HCT116 (cell line): ENCODE measurements around the gene TFB1M. TPM values are rescaled to one million over a fixed set of nuclear protein-coding genes. Genes with fewer than 3 reads are reported as not detected.

ENCODE experiments used
- ATAC-seq: fragments of 200-7000 bp; cut with Tn5 transposase; 2 replicates; pipeline ENCODE4 v1.9.1; 2020; ENCODE audit warnings: mild to moderate bottlenecking, moderate library complexity
- BruUV-seq: library from RNA; stranded (reverse); fragments of 400-500 nt; replicated peaks from 2 replicates; lab custom pipeline; 2021; lab: Mats Ljungman, UMichigan
- CTCF ChIA-PET: fragments of 300-600 bp; sonication (Branson Sonifier 250); formaldehyde crosslinking; loops from one replicate; lab custom pipeline; 2021; ENCODE audit warnings: antibody characterized with exemption; lab: Charles Lee
- POLR2A ChIA-PET: fragments of 300-600, 350-600 bp; sonication (Branson Sonifier 250); formaldehyde crosslinking; loops from one replicate; lab custom pipeline; 2021; ENCODE audit warnings: antibody characterized with exemption; lab: Charles Lee
- RAD21 ChIA-PET, 2 experiments: fragments of 300-600 bp; sonication (Branson Sonifier 250); formaldehyde crosslinking; loops; one replicate each; lab custom pipeline; 2023; ENCODE audit warnings: low total read pairs in 2 of 2; ENCODE audit not compliant: uncharacterized antibody in 2 of 2, unreplicated experiment in 2 of 2, low non-redundant PET in 1 of 2; lab: Charles Lee
- DNase-seq: peaks from one replicate; pipeline ENCODE4 v3.0.0-alpha.2; 2010; ENCODE audit warnings: low read depth, low spot score
- H2AFZ ChIP-seq: fragments of 200-600 bp; shearing (Covaris generic), sonication (generic); 2 replicates; pipeline ENCODE4 v1.6.1; 2017; ENCODE audit warnings: low read depth, mixed run types, mixed read lengths, antibody characterized with exemption, low read length; ENCODE audit not compliant: poor library complexity, severe bottlenecking
- H3K27ac ChIP-seq: 2 replicates; pipeline ENCODE4 v1.5.1; 2012; ENCODE audit warnings: low read depth, low read length
- H3K27me3 ChIP-seq: fragments of 200-600 bp; sonication (generic); 2 replicates; pipeline ENCODE4 v1.6.1; 2016; ENCODE audit warnings: mixed run types, low read length, mixed read lengths; ENCODE audit not compliant: insufficient read depth
- H3K36me3 ChIP-seq, 2 experiments: fragments of 200-500 bp in 1 of 2; fragments of 200-600 bp in 1 of 2; sonication (Bioruptor generic) in 1 of 2; sonication (generic) in 1 of 2; 2 replicates each; pipeline versions ENCODE4 v1.5.1 to v1.6.1; 2014 to 2016; ENCODE audit warnings: low read length in 2 of 2, inconsistent platforms in 1 of 2, mixed read lengths in 1 of 2, mixed run types in 1 of 2; ENCODE audit not compliant: insufficient read depth in 2 of 2, control insufficient read depth in 1 of 2
- H3K4me1 ChIP-seq, 2 experiments: fragments of 200-600 bp in 1 of 2; sonication (generic) in 1 of 2; 2 replicates each; pipeline versions ENCODE4 v1.5.1 to v1.6.1; 2012 to 2017; ENCODE audit warnings: low read length in 2 of 2, inconsistent platforms in 1 of 2, mild to moderate bottlenecking in 1 of 2, mixed read lengths in 1 of 2, mixed run types in 1 of 2, moderate library complexity in 1 of 2; ENCODE audit not compliant: insufficient read depth in 2 of 2, control insufficient read depth in 1 of 2
- H3K4me2 ChIP-seq: fragments of 200-600 bp; sonication (generic); 2 replicates; pipeline ENCODE4 v1.6.1; 2017; ENCODE audit warnings: mixed run types, low read length, mixed read lengths
- H3K4me3 ChIP-seq, 2 experiments: fragments of 200-600 bp in 1 of 2; sonication (generic) in 1 of 2; replicated peaks in 1 of 2; 2 replicates each; pipeline ENCODE4 v1.5.1; 2011 to 2016; ENCODE audit warnings: low read length in 2 of 2, control low read depth in 1 of 2, low read depth in 1 of 2, mild to moderate bottlenecking in 1 of 2, mixed read lengths in 1 of 2, mixed run types in 1 of 2
- H3K79me2 ChIP-seq: fragments of 200-600 bp; sonication (generic); 2 replicates; pipeline ENCODE4 v1.6.1; 2017; ENCODE audit warnings: mild to moderate bottlenecking, mixed run types, low read length, moderate library complexity, mixed read lengths; ENCODE audit not compliant: insufficient read depth
- H3K9ac ChIP-seq: fragments of 200-600 bp; sonication (generic); 2 replicates; pipeline ENCODE4 v1.6.1; 2016; ENCODE audit warnings: low read length, mixed read lengths
- H3K9me2 ChIP-seq: fragments of 200-600 bp; sonication (generic), shearing (Covaris generic); 2 replicates; pipeline ENCODE4 v1.6.1; 2017; ENCODE audit warnings: mixed run types, mild to moderate bottlenecking, moderate library complexity; ENCODE audit not compliant: insufficient read depth
- H3K9me3 ChIP-seq, 2 experiments: fragments of 200-500 bp in 1 of 2; fragments of 200-600 bp in 1 of 2; sonication (Bioruptor generic) in 1 of 2; sonication (generic) in 1 of 2; 2 replicates each; pipeline ENCODE4 v1.6.1; 2014 to 2017; ENCODE audit warnings: low read length in 2 of 2, mixed read lengths in 2 of 2, inconsistent platforms in 1 of 2, low read depth in 1 of 2, mild to moderate bottlenecking in 1 of 2, mixed run types in 1 of 2, moderate library complexity in 1 of 2; ENCODE audit not compliant: control insufficient read depth in 1 of 2, insufficient read depth in 1 of 2
- H4K20me1 ChIP-seq: fragments of 200-600 bp; sonication (generic), shearing (Covaris generic); 2 replicates; pipeline ENCODE4 v1.6.1; 2017; ENCODE audit warnings: mixed run types, mild to moderate bottlenecking, moderate library complexity; ENCODE audit not compliant: insufficient read depth
- ATF3 ChIP-seq: IDR thresholded peaks from 2 replicates; pipeline ENCODE4 v1.6.1; 2012
- CTCF ChIP-seq, 3 experiments: fragments of 200-600 bp in 1 of 3; sonication (generic) in 1 of 3; IDR thresholded peaks in 2 of 3; conservative IDR thresholded peaks in 1 of 3; 2 replicates each; pipeline ENCODE4 v1.5.1; 2012 to 2017; ENCODE audit warnings: low read depth in 2 of 3, low read length in 2 of 3, antibody characterized with exemption in 1 of 3, borderline replicate concordance in 1 of 3, control low read depth in 1 of 3, mild to moderate bottlenecking in 1 of 3, mixed read lengths in 1 of 3, mixed run types in 1 of 3, moderate library complexity in 1 of 3; ENCODE audit not compliant: insufficient read depth in 1 of 3
- ELF1 ChIP-seq: IDR thresholded peaks from 2 replicates; pipeline ENCODE4 v1.6.1; 2012; ENCODE audit warnings: low read depth, borderline replicate concordance
- EZH2phosphoT487 ChIP-seq: fragments of 200-600 bp; IDR thresholded peaks from 2 replicates; pipeline ENCODE4 v1.6.1; 2018; ENCODE audit warnings: antibody characterized with exemption, borderline replicate concordance
- FOSL1 ChIP-seq: IDR thresholded peaks from 2 replicates; pipeline ENCODE4 v1.6.1; 2012; ENCODE audit warnings: low read depth
- POLR2A ChIP-seq: IDR thresholded peaks from 2 replicates; pipeline ENCODE4 v1.7.0; 2011; ENCODE audit warnings: borderline replicate concordance; ENCODE audit not compliant: insufficient read depth, insufficient read length; ENCODE audit errors: extremely low read depth
- SIN3A ChIP-seq: IDR thresholded peaks from 2 replicates; pipeline ENCODE4 v1.6.1; 2012; ENCODE audit warnings: low read depth
- SP1 ChIP-seq: IDR thresholded peaks from 2 replicates; pipeline ENCODE4 v1.6.1; 2012; ENCODE audit warnings: low read depth
- TCF7L2 ChIP-seq: IDR thresholded peaks from 2 replicates; pipeline ENCODE4 v1.7.0; 2011; ENCODE audit warnings: borderline replicate concordance, inconsistent platforms; ENCODE audit not compliant: insufficient read depth, insufficient read length; ENCODE audit errors: extremely low read depth
- ZFX ChIP-seq: fragments of 450-650 bp; IDR thresholded peaks from 2 replicates; pipeline ENCODE4 v1.6.1; 2017
- ZNF274 ChIP-seq: fragments of 200-500 bp; sonication (Bioruptor generic); IDR thresholded peaks from 2 replicates; pipeline ENCODE4 v1.6.1; 2014; ENCODE audit warnings: mild to moderate bottlenecking, low read depth, low read length, inconsistent platforms
- intact Hi-C: fragments of 100-400 bp; cut with micrococcal nuclease; formaldehyde crosslinking; loops from 2 replicates; pipeline ENCODE4 v1.10.0; 2022
- total RNA-seq: library from RNA; stranded (reverse); gene quantifications from one replicate; pipeline ENCODE4 v1.2.1, GENCODE V29; 2021; ENCODE audit not compliant: unreplicated experiment

Gene TFB1M
- total RNA-seq, 1 experiment from 2014 or later = 43.8 TPM

- no peaks in the 10 kb centered on the region for H4K20me1 ChIP-seq
- no peaks in the 10 kb centered on the region for H3K9me2 ChIP-seq
- BruUV-seq = no TSS peak
- H3K36me3 ChIP-seq = no peaks in the 10 kb centered on the region
- no peak overlapping the region for H3K9ac ChIP-seq
- H3K27me3 ChIP-seq = no peaks in the 10 kb centered on the region
- intact Hi-C loops = no loop called here
- peaks cover 6 to 11% of the 10 kb centered on the region in 2 experiments for H3K4me1 ChIP-seq
- ATAC-seq (no peak), DNase-seq (no peak)
- TF ChIP-seq SIN3A = no peak
- no peak for TF ChIP-seq ZNF274
- TF ChIP-seq POLR2A = no peak
- TF ChIP-seq SP1 = no peak
- TF ChIP-seq CTCF (IDR thresholded peaks at IDR 0.05 in 2 of 3, conservative IDR thresholded peaks at IDR 0.05 in 1 of 3; ENCODE audit: borderline replicate concordance in 1 of 3, insufficient read depth in 1 of 3, low read depth in 2 of 3, low read length in 2 of 3) = no peak
- TF ChIP-seq EZH2phosphoT487 = no peak
- no peak for TF ChIP-seq ZFX
- no peak for TF ChIP-seq FOSL1
- no peak for TF ChIP-seq ELF1
- no peak for TF ChIP-seq TCF7L2
- no peak for TF ChIP-seq ATF3
- no peak overlapping the region for H2AFZ ChIP-seq
- CTCF ChIA-PET = no interaction called here
- H3K4me3 ChIP-seq = no peak overlapping the region
- H3K27ac ChIP-seq = no peak overlapping the region
- POLR2A ChIA-PET = no interaction called here
- RAD21 ChIA-PET = no interaction called here
- H3K79me2 ChIP-seq = no peaks in the 10 kb centered on the region
- H3K9me3 ChIP-seq = no peaks in the 10 kb centered on the region
- no peak overlapping the region for H3K4me2 ChIP-seq
Measured at GRCh38 chr6:155207223-155207622, 107.1 kb downstream of the TFB1M start.

Other genes starting within 250 kb of the TFB1M start
- not detected for gene CLDN20, start 50.5 kb downstream of the TFB1M start, total RNA-seq
- gene NOX3, start 141.4 kb upstream of the TFB1M start, total RNA-seq = not detected